Naive thymus-derived CD4-positive, alpha-beta T cell (primary cell): ENCODE results near the gene MYH14. TPM values are rescaled to one million over a fixed set of nuclear protein-coding genes. Genes with fewer than 3 reads are reported as not detected.
A peak's percentile ranks its signal among the peaks of the same experiment; 100 is the strongest.
"Not testable (repeated sequence)": the region's sequence is repeated elsewhere in the genome, so short reads cannot be mapped to it uniquely, and the experiment has no call there.

ENCODE experiments used
- ATAC-seq: fragments of 150-1000 bp; cut with Tn5 transposase; 2 replicates; pipeline ENCODE4 v1.10.0; 2021; ENCODE audit warnings: mild to moderate bottlenecking, moderate library complexity
- CTCF ChIA-PET: fragments of 350-600 bp; sonication (Branson Sonifier 250); formaldehyde crosslinking; loops from one replicate; lab custom pipeline; 2021; ENCODE audit warnings: antibody characterized with exemption; lab: Charles Lee
- POLR2A ChIA-PET: fragments of 350-600 bp; sonication (Branson Sonifier 250); formaldehyde crosslinking; loops from one replicate; lab custom pipeline; 2021; ENCODE audit warnings: antibody characterized with exemption, inconsistent platforms; lab: Charles Lee
- DNase-seq, 9 donors: peaks; one replicate each; pipeline versions ENCODE4 v3.0.0 to v3.0.0-alpha.2; 2020 to 2022; ENCODE audit warnings: mixed read lengths in 1 of 9
- H3K27ac ChIP-seq: one replicate; pipeline ENCODE4 v1.7.0; 2013; ENCODE audit warnings: mild to moderate bottlenecking, low read depth, low read length, moderate library complexity
- H3K27me3 ChIP-seq, 2 donors: one replicate each; pipeline ENCODE4 v1.7.0; 2013; ENCODE audit warnings: low read length in 2 of 2, mild to moderate bottlenecking in 2 of 2, moderate library complexity in 2 of 2; ENCODE audit not compliant: control insufficient read depth in 2 of 2, insufficient read depth in 2 of 2
- H3K36me3 ChIP-seq, 3 experiments: 1 replicate in 2 of 3; 2 replicates in 1 of 3; pipeline ENCODE4 v1.7.0; 2013; ENCODE audit warnings: low read length in 3 of 3, mild to moderate bottlenecking in 3 of 3, moderate library complexity in 1 of 3; ENCODE audit not compliant: insufficient read depth in 3 of 3, control insufficient read depth in 2 of 3
- H3K4me1 ChIP-seq, 2 donors: one replicate each; pipeline ENCODE4 v1.7.0; 2013; ENCODE audit warnings: low read length in 2 of 2, mild to moderate bottlenecking in 2 of 2, moderate library complexity in 1 of 2; ENCODE audit not compliant: control insufficient read depth in 2 of 2, insufficient read depth in 2 of 2
- H3K4me3 ChIP-seq: 2 replicates; pipeline ENCODE4 v1.7.0; 2013; ENCODE audit warnings: mild to moderate bottlenecking, low read length
- H3K9me3 ChIP-seq, 3 experiments: 1 replicate in 2 of 3; 2 replicates in 1 of 3; pipeline ENCODE4 v1.7.0; 2013; ENCODE audit warnings: low read length in 3 of 3; ENCODE audit not compliant: control insufficient read depth in 2 of 3
- H3K27ac Mint-ChIP-seq, 9 donors: one replicate each; pipeline ENCODE4 v1.8.0; 2020 to 2022; ENCODE audit warnings: mixed read lengths in 9 of 9, mild to moderate bottlenecking in 8 of 9, moderate library complexity in 5 of 9, inconsistent platforms in 2 of 9
- H3K27me3 Mint-ChIP-seq, 5 donors: one replicate each; pipeline ENCODE4 v1.8.0; 2021 to 2022; ENCODE audit warnings: mixed read lengths in 5 of 5, mild to moderate bottlenecking in 1 of 5
- H3K36me3 Mint-ChIP-seq, 5 donors: one replicate each; pipeline ENCODE4 v1.8.0; 2020 to 2022; ENCODE audit warnings: mixed read lengths in 5 of 5, mild to moderate bottlenecking in 3 of 5, inconsistent platforms in 1 of 5
- H3K4me1 Mint-ChIP-seq, 7 donors: one replicate each; pipeline ENCODE4 v1.8.0; 2020 to 2022; ENCODE audit warnings: mixed read lengths in 7 of 7, mild to moderate bottlenecking in 3 of 7, inconsistent platforms in 1 of 7
- H3K4me3 Mint-ChIP-seq, 10 donors: one replicate each; pipeline ENCODE4 v1.8.0; 2020 to 2022; ENCODE audit warnings: mild to moderate bottlenecking in 10 of 10, mixed read lengths in 10 of 10, moderate library complexity in 6 of 10, inconsistent platforms in 2 of 10
- H3K9me3 Mint-ChIP-seq, 11 donors: one replicate each; pipeline ENCODE4 v1.8.0; 2020 to 2022; ENCODE audit warnings: mixed read lengths in 11 of 11, mild to moderate bottlenecking in 4 of 11, inconsistent platforms in 1 of 11, moderate library complexity in 1 of 11
- intact Hi-C, 2 donors: fragments of 100-400 bp; cut with micrococcal nuclease; formaldehyde crosslinking; loops; one replicate each; pipeline ENCODE4 v1.15.1; 2023
- polyA plus RNA-seq, 2 donors: library from polyadenylated mRNA; unstranded; fragments of 300-500 nt; fragmentation: Illumina TruSeq; gene quantifications; one replicate each; pipeline ENCODE4 v1.2.3, GENCODE V29; 2021
- total RNA-seq, 6 experiments: library from RNA in 5 of 6; stranded (reverse) in 5 of 6; gene quantifications; 1 replicate in 5 of 6; 2 replicates in 1 of 6; pipeline ENCODE4 v1.2.3 and lab custom pipeline; 2021 to 2026

Gene MYH14
- total and polyA plus RNA-seq, 7 experiments from 2014 or later, result not detected

- Histone ChIP-seq H3K4me1 (peaks cover 29 to 40% of the 10 kb centered on the region in 2 donors), H3K9me3 (peaks cover 0 to 7% (median 0%) of the 10 kb centered on the region in 3 experiments), H3K27me3 (peaks cover 11 to 15% of the 10 kb centered on the region in 2 donors), H3K36me3 (no peaks in the 10 kb centered on the region), H3K27ac (no peak overlapping the region), H3K4me3 (no peak overlapping the region)
- H3K27me3 Mint-ChIP-seq, result peaks cover 0 to 41% (median 28%) of the 10 kb centered on the region in 5 donors
- H3K27ac Mint-ChIP-seq, result peak overlapping the region in 5 of 9 donors; percentile 14 to 92 (median 44)
- H3K36me3 Mint-ChIP-seq, result peaks cover 0 to 15% (median 0%) of the 10 kb centered on the region in 5 donors
- POLR2A ChIA-PET, result interaction anchor here (2.1 kb wide), 1 partner anchor 23 kb away, joined by 12 read pairs; no protein-coding TSS in a partner anchor
- CTCF ChIA-PET, result interaction anchor here (0.6 to 2.2 kb wide), 2 partner anchors 22 to 801 kb away, joined by 3 to 6 read pairs; no protein-coding TSS in a partner anchor
- intact Hi-C loops, result loop anchor here (5.0 to 10.0 kb wide), 3 partner anchors 390 to 1032 kb away; partner anchors contain the start of genes AKT1S1 (in 1 of the 2), CLDND2 (in 1 of the 2), CLEC11A (in 1 of the 2) and ETFB (in 1 of the 2)
- peak overlapping the region; percentile 10 to 97 (median 59) for H3K4me3 Mint-ChIP-seq
- H3K9me3 Mint-ChIP-seq, result peaks cover 0 to 9% (median 5%) of the 10 kb centered on the region in 11 donors
- H3K4me1 Mint-ChIP-seq, result peaks cover 22 to 52% (median 42%) of the 10 kb centered on the region in 7 donors
- ATAC-seq (no peak), DNase-seq (no peak)
Measured at GRCh38 chr19:50334741-50335421, 131.5 kb downstream of the MYH14 start.

- CTCF ChIA-PET, H3K27ac ChIP-seq, H3K4me3 Mint-ChIP-seq, H3K27ac Mint-ChIP-seq, H3K4me3 ChIP-seq, H3K9me3 ChIP-seq, ATAC-seq, DNase-seq, H3K9me3 Mint-ChIP-seq, H3K36me3 ChIP-seq, H3K27me3 ChIP-seq: not testable (repeated sequence)
- Mint-ChIP-seq H3K36me3 (peaks cover 0 to 16% (median 0%) of the 10 kb centered on the region in 5 donors), H3K4me1 (peaks cover 8 to 36% (median 20%) of the 10 kb centered on the region in 7 donors), H3K27me3 (peaks cover 0 to 21% (median 11%) of the 10 kb centered on the region in 5 donors)
- POLR2A ChIA-PET, result interaction anchor here (0.6 kb wide), 1 partner anchor 67 kb away, joined by 3 read pairs; no protein-coding TSS in a partner anchor
- peaks cover 13 to 19% of the 10 kb centered on the region in 2 donors for H3K4me1 ChIP-seq
- intact Hi-C loops, result loop anchor here in 1 of 2 donors (10.0 kb wide), 1 partner anchor 388 kb away; the partner anchor contains the start of gene CLEC11A
Measured at GRCh38 chr19:50337031-50337430, 133.6 kb downstream of the MYH14 start.

- Mint-ChIP-seq H3K9me3 (peaks cover 0 to 15% (median 6%) of the 10 kb centered on the region in 11 donors), H3K27ac (no peak overlapping the region), H3K4me1 (peaks cover 0 to 18% (median 0%) of the 10 kb centered on the region in 7 donors), H3K27me3 (peaks cover 0 to 12% (median 6%) of the 10 kb centered on the region in 5 donors), H3K36me3 (peaks cover 0 to 25% (median 0%) of the 10 kb centered on the region in 5 donors), H3K4me3 (no peak overlapping the region)
- CTCF ChIA-PET, result no interaction called here
- ATAC-seq (no peak), DNase-seq (no peak)
- POLR2A ChIA-PET, result no interaction called here
- Histone ChIP-seq H3K36me3 (no peaks in the 10 kb centered on the region), H3K4me3 (no peak overlapping the region), H3K27ac (no peak overlapping the region), H3K4me1 (no peaks in the 10 kb centered on the region), H3K9me3 (peaks cover 0 to 5% (median 0%) of the 10 kb centered on the region in 3 experiments), H3K27me3 (no peaks in the 10 kb centered on the region)
- intact Hi-C loops, result no loop called here
Measured at GRCh38 chr19:50340331-50340730, 136.9 kb downstream of the MYH14 start.

GRCh38 chr19:50341091-50341564 is 137.7 kb downstream of the MYH14 start:
- ATAC-seq (peak; percentile 79), DNase-seq (no peak)
- Mint-ChIP-seq H3K4me1 (peaks cover 0 to 12% (median 0%) of the 10 kb centered on the region in 7 donors), H3K9me3 (peaks cover 0 to 15% (median 6%) of the 10 kb centered on the region in 11 donors), H3K4me3 (no peak overlapping the region), H3K36me3 (peaks cover 0 to 26% (median 0%) of the 10 kb centered on the region in 5 donors), H3K27me3 (peaks cover 0 to 7% (median 0%) of the 10 kb centered on the region in 5 donors), H3K27ac (no peak overlapping the region)
- Histone ChIP-seq H3K27ac (no peak overlapping the region), H3K9me3 (peaks cover 0 to 5% (median 0%) of the 10 kb centered on the region in 3 experiments), H3K36me3 (no peaks in the 10 kb centered on the region), H3K27me3 (no peaks in the 10 kb centered on the region), H3K4me1 (no peaks in the 10 kb centered on the region), H3K4me3 (no peak overlapping the region)
- ChIA-PET CTCF (no interaction called here), POLR2A (no interaction called here)
- intact Hi-C loops, result no loop called here

- H3K36me3 Mint-ChIP-seq, result peaks cover 0 to 19% (median 0%) of the 10 kb centered on the region in 5 donors
- H3K4me3 Mint-ChIP-seq, result peak overlapping the region in 1 of 10 donors; percentile 59
- CTCF ChIA-PET, result no interaction called here
- peak overlapping the region in 1 of 9 donors; percentile 80 for H3K27ac Mint-ChIP-seq
- DNase-seq (no peak), ATAC-seq (peak; percentile 66)
- H3K36me3 ChIP-seq, result no peaks in the 10 kb centered on the region
- intact Hi-C loops, result no loop called here
- POLR2A ChIA-PET, result interaction anchor here (1.1 kb wide), 1 partner anchor 9 kb away, joined by 4 read pairs; no protein-coding TSS in a partner anchor
- H3K4me1 Mint-ChIP-seq, result peaks cover 0 to 28% (median 9%) of the 10 kb centered on the region in 7 donors
- H3K27me3 Mint-ChIP-seq, result peaks cover 0 to 3% (median 0%) of the 10 kb centered on the region in 5 donors
- peaks cover 0 to 16% (median 6%) of the 10 kb centered on the region in 11 donors for H3K9me3 Mint-ChIP-seq
- no peaks in the 10 kb centered on the region for H3K4me1 ChIP-seq
- H3K27me3 ChIP-seq, result no peaks in the 10 kb centered on the region
- H3K27ac ChIP-seq, result no peak overlapping the region
- H3K9me3 ChIP-seq, result peaks cover 0 to 5% (median 0%) of the 10 kb centered on the region in 3 experiments
- H3K4me3 ChIP-seq, result no peak overlapping the region
Measured at GRCh38 chr19:50344661-50345318, 141.4 kb downstream of the MYH14 start.

GRCh38 chr19:50347089-50347581 is 143.7 kb downstream of the MYH14 start:
- H3K36me3 ChIP-seq, DNase-seq, H3K4me1 ChIP-seq, intact Hi-C loops, H3K27me3 Mint-ChIP-seq, H3K27me3 ChIP-seq, H3K4me3 ChIP-seq, H3K27ac ChIP-seq, H3K9me3 ChIP-seq: not testable (repeated sequence)
- peak; percentile 36 for ATAC-seq
- Mint-ChIP-seq H3K4me1 (peaks cover 0 to 26% (median 9%) of the 10 kb centered on the region in 7 donors), H3K4me3 (peak overlapping the region in 8 of 10 donors; percentile 8 to 63 (median 31)), H3K36me3 (peaks cover 0 to 16% (median 0%) of the 10 kb centered on the region in 5 donors), H3K27ac (peak overlapping the region in 4 of 9 donors; percentile 33 to 90 (median 40)), H3K9me3 (peaks cover 0 to 13% (median 5%) of the 10 kb centered on the region in 11 donors)
- CTCF ChIA-PET, result interaction anchor here (1.1 kb wide), 1 partner anchor 10 kb away, joined by 3 read pairs; no protein-coding TSS in a partner anchor
- POLR2A ChIA-PET, result interaction anchor here (1.1 to 1.7 kb wide), 4 partner anchors 11 to 37 kb away, joined by 3 read pairs; partner anchors contain the start of gene POLD1
